K562 (cell line): ENCODE results near the gene OR4E2. TPM values are rescaled to one million over a fixed set of nuclear protein-coding genes. Genes with fewer than 3 reads are reported as not detected.
"Not testable (repeated sequence)": the region's sequence is repeated elsewhere in the genome, so short reads cannot be mapped to it uniquely, and the experiment has no call there.

ENCODE experiments used
- ATAC-seq: fragments of 200-7000 bp; cut with Tn5 transposase; 3 replicates; pipeline ENCODE4 v1.9.1; 2020; ENCODE audit warnings: moderate library complexity
- BruUV-seq: library from RNA; stranded (reverse); fragments of 400-500 nt; replicated peaks from 2 replicates; lab custom pipeline; 2021; lab: Mats Ljungman, UMichigan
- CTCF ChIA-PET: fragments of 300-600 bp; formaldehyde crosslinking; extraction: SDS; loops from one replicate; lab custom pipeline; 2021; ENCODE audit warnings: low intra/inter-chr PET ratio; lab: Yijun Ruan, JAX
- POLR2A ChIA-PET: fragments of 300-600, 350-650 bp; sonication (Branson Sonifier 250); formaldehyde crosslinking; extraction: SDS; loops from one replicate; lab custom pipeline; 2021; ENCODE audit warnings: antibody characterized with exemption, inconsistent platforms; lab: Yijun Ruan, JAX
- DNase-seq, 4 experiments: peaks; one replicate each; pipeline versions ENCODE4 v3.0.0 to v3.0.0-alpha.2; 2011 to 2018; ENCODE audit warnings: low spot score in 3 of 4, mixed read lengths in 3 of 4; ENCODE audit errors: extremely low read depth in 1 of 4
- FAIRE-seq: peaks from 2 replicates; lab custom pipeline; 2011; peaks lifted over from hg19 to GRCh38; lab: Jason Lieb, UNC
- H2AFZ ChIP-seq: 2 replicates; pipeline ENCODE4 v1.6.0; 2011; ENCODE audit warnings: low read depth, low read length, control low read depth, inconsistent platforms
- H3K27ac ChIP-seq: fragments of 200-600 bp; 3 replicates; pipeline ENCODE4 v1.8.0; 2011; ENCODE audit warnings: low read depth, mild to moderate bottlenecking, control low read depth, inconsistent platforms, low read length, moderate library complexity, mixed read lengths; ENCODE audit errors: extremely low read depth
- H3K27me3 ChIP-seq, 2 experiments: fragments of 300-600 bp in 1 of 2; 2 replicates in 1 of 2; 3 replicates in 1 of 2; pipeline versions ENCODE4 v1.6.0 to v1.8.0; 2011; ENCODE audit warnings: inconsistent platforms in 2 of 2, low read length in 2 of 2, mild to moderate bottlenecking in 1 of 2, mixed read lengths in 1 of 2, moderate library complexity in 1 of 2; ENCODE audit not compliant: control insufficient read depth in 2 of 2, insufficient read depth in 2 of 2
- H3K36me3 ChIP-seq: fragments of 300-600 bp; 3 replicates; pipeline ENCODE4 v1.8.0; 2011; ENCODE audit warnings: mild to moderate bottlenecking, low read length, inconsistent platforms; ENCODE audit not compliant: control insufficient read depth, insufficient read depth
- H3K4me1 ChIP-seq, 2 experiments: fragments of 200-600 bp in 1 of 2; replicated peaks in 1 of 2; 2 replicates in 1 of 2; 3 replicates in 1 of 2; pipeline versions ENCODE4 v1.5.1 to v1.8.0; 2011; ENCODE audit warnings: inconsistent platforms in 2 of 2, low read length in 2 of 2, mild to moderate bottlenecking in 1 of 2, mixed read lengths in 1 of 2, moderate library complexity in 1 of 2; ENCODE audit not compliant: control insufficient read depth in 2 of 2, insufficient read depth in 2 of 2
- H3K4me2 ChIP-seq: 2 replicates; pipeline ENCODE4 v1.6.1; 2011; ENCODE audit warnings: low read length, control low read depth, inconsistent platforms, mixed read lengths; ENCODE audit not compliant: insufficient read depth
- H3K4me3 ChIP-seq: fragments of 200-600 bp; sonication (generic), shearing (Covaris generic); 2 replicates; pipeline ENCODE4 v1.5.1; 2016; ENCODE audit warnings: control low read depth, inconsistent platforms
- H3K79me2 ChIP-seq: fragments of 200-600 bp; 3 replicates; pipeline ENCODE4 v1.8.0; 2011; ENCODE audit warnings: low read length, inconsistent platforms; ENCODE audit not compliant: control insufficient read depth, insufficient read depth
- H3K9ac ChIP-seq, 2 experiments: 2 replicates each; pipeline versions ENCODE4 v1.6.0 to v1.6.1; 2011; ENCODE audit warnings: low read depth in 2 of 2, low read length in 2 of 2, control low read depth in 1 of 2, inconsistent platforms in 1 of 2, mild to moderate bottlenecking in 1 of 2, mixed read lengths in 1 of 2; ENCODE audit not compliant: insufficient read depth in 1 of 2
- H3K9me1 ChIP-seq: one replicate; pipeline ENCODE4 v1.6.0; 2011; ENCODE audit warnings: inconsistent platforms, mild to moderate bottlenecking, low read length, moderate library complexity; ENCODE audit not compliant: control insufficient read depth, insufficient read depth
- H3K9me3 ChIP-seq: replicated peaks from 2 replicates; pipeline ENCODE4 v1.5.1; 2011; ENCODE audit warnings: low read depth, low read length, inconsistent platforms; ENCODE audit not compliant: control insufficient read depth, insufficient read depth
- H4K20me1 ChIP-seq: replicated peaks from 2 replicates; pipeline ENCODE4 v1.6.1; 2011; ENCODE audit warnings: low read length, inconsistent platforms, mixed read lengths; ENCODE audit not compliant: control insufficient read depth, insufficient read depth
- ATF4 ChIP-seq: fragments of 450-650 bp; formaldehyde crosslinking; IDR thresholded peaks from 2 replicates; pipeline ENCODE4 v1.4.0; 2022; ENCODE audit warnings: mild to moderate bottlenecking, moderate library complexity
- ELF4 ChIP-seq: fragments of 450-650 bp; formaldehyde crosslinking; IDR thresholded peaks from 2 replicates; pipeline ENCODE4 v1.4.0; 2022; ENCODE audit warnings: missing genetic modification characterization
- MXI1 ChIP-seq: IDR thresholded peaks from 2 replicates; pipeline ENCODE4 v1.6.1; 2011; ENCODE audit warnings: low read depth, mild to moderate bottlenecking, improper control_type of control experiment, low read length
- RBM25 ChIP-seq: fragments of 200-400 bp; formaldehyde crosslinking; IDR thresholded peaks from 2 replicates; pipeline ENCODE4 v1.6.1; 2018; ENCODE audit warnings: low read length, low read depth, moderate library complexity; ENCODE audit not compliant: severe bottlenecking
- ZNF146 ChIP-seq: IDR thresholded peaks from one replicate; pipeline ENCODE4 v1.6.1; 2018; ENCODE audit warnings: missing compliant biosample characterization; ENCODE audit not compliant: unreplicated experiment
- ZNF24 ChIP-seq: fragments of 450-650 bp; IDR thresholded peaks from 2 replicates; pipeline ENCODE4 v1.6.1; 2016
- WGBS: fragments of 100-300 bp; shearing (Covaris generic); methylation state at CpG from one replicate; pipeline ENCODE4 v1.1.6; 2016; ENCODE audit warnings: low coverage, mixed read lengths; ENCODE audit not compliant: insufficient coverage; ENCODE audit errors: missing lambda C conversion rate; 5-methylcytosine and 5-hydroxymethylcytosine counted together
- in situ Hi-C: fragments of 300-500 bp; cut with MboI; formaldehyde crosslinking; loops from 4 replicates; pipeline ENCODE4 v1.15.0; 2018; ENCODE audit warnings: inconsistent platforms, mixed read lengths
- intact Hi-C: fragments of 100-400 bp; cut with micrococcal nuclease; formaldehyde crosslinking; loops from 2 replicates; pipeline ENCODE4 v1.14.2; 2022
- polyA plus RNA-seq, 8 experiments: library from polyadenylated mRNA; depleted of rRNA in 4 of 8; stranded (reverse) in 5 of 8; unstranded in 3 of 8; fragments of >200 nt; fragmentation: Nextera tagmentation in 2 of 8; fragmentation: Illumina TruSeq in 1 of 8; extraction: Ambion mirVana in 2 of 8; extraction: Trizol in 1 of 8; gene quantifications; 2 replicates each; pipeline versions ENCODE4 v1.2.1 to v1.2.3, GENCODE V29; 2011 to 2014; ENCODE audit warnings: inconsistent platforms in 1 of 8, missing spikeins in 1 of 8
- total RNA-seq, 7 experiments: library from RNA; depleted of rRNA in 6 of 7; stranded (reverse); fragments of >200 nt in 6 of 7; fragmentation: Illumina TruSeq in 2 of 7; extraction: Trizol in 2 of 7; gene quantifications; 2 replicates each; pipeline versions ENCODE4 v1.2.1 to v1.2.3, GENCODE V29; 2011 to 2021; ENCODE audit warnings: low replicate concordance in 1 of 7

Gene OR4E2
- total and polyA plus RNA-seq, 9 of the 15 experiments (the other 6 are each of a cell fraction or from before 2014, with no cell fraction given), result not detected

DNA sequence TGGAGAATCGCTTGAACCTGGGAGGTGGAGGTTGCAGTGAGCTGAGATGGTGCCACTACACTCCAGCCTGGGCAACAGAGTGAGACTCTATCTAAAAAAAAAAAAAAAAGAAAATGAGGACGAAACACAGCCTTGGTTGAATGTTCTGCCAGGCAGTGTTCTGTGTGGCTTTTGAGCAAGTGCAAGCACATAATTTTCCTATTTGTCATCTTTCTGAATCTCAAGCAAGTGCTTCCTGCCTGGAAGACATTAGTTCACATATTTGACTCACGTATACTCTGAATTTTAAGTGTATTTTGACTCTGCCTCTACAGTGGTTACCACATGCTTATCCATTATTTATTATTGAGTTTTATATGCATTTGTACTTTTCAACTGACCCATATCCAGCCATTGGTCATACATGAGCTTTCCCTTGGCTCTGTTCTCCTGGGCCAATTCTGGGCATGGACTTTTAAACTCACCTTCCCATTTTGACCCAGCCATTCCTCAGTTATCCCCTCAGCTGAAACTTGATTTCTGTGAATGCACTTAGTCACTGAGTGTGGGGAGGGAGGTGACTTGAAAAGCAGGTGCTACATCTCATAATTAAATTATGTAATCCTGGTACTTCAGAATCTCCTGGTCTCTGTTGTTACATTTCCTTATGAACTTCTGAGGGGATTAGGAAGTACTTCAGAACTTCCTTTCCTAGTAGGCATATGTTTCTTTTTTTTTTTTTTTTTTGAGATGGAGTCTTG is 27.0 kb upstream of the OR4E2 start:
- Histone ChIP-seq H2AFZ (no peak overlapping the region), H3K79me2 (no peaks in the 10 kb centered on the region), H3K9me1 (no peaks in the 10 kb centered on the region), H3K27ac (no peak overlapping the region), H3K9ac (no peak overlapping the region), H3K4me3 (no peak overlapping the region), H3K4me1 (no peaks in the 10 kb centered on the region), H3K9me3 (no peaks in the 10 kb centered on the region), H3K27me3 (no peaks in the 10 kb centered on the region; a peak in 1 of 5 replicates), H3K36me3 (no peaks in the 10 kb centered on the region), H4K20me1 (no peaks in the 10 kb centered on the region), H3K4me2 (no peak overlapping the region)
- in situ Hi-C loops (no loop called here), intact Hi-C loops (no loop called here)
- 0% methylated on average over 3 of the region's 3 CpGs for WGBS
- ATAC-seq (no peak), DNase-seq (no peak), FAIRE-seq (no peak)
- TF ChIP-seq ZNF24 (no peak), ELF4 (no peak), MXI1 (no peak), ATF4 (CRISPR knock-in tag) (no peak)
- CTCF ChIA-PET, result no interaction called here
- POLR2A ChIA-PET, result no interaction called here
- no TSS peak for BruUV-seq

- H3K4me1 ChIP-seq, DNase-seq, CTCF ChIA-PET, H3K79me2 ChIP-seq, FAIRE-seq, POLR2A ChIA-PET, H4K20me1 ChIP-seq, H3K27me3 ChIP-seq, H3K27ac ChIP-seq, intact Hi-C loops, ATAC-seq, H3K9me3 ChIP-seq, H3K36me3 ChIP-seq, BruUV-seq, H2AFZ ChIP-seq, in situ Hi-C loops, H3K9ac ChIP-seq, H3K4me2 ChIP-seq, H3K4me3 ChIP-seq, H3K9me1 ChIP-seq: not testable (repeated sequence)
- TF ChIP-seq RBM25, result peak; percentile 50
- TF ChIP-seq ZNF146 (CRISPR knock-in tag), result peak; percentile 32
- WGBS, result 0% methylated on average over 1 of the region's 1 CpG
These were observed 23.1 kb upstream of the OR4E2 start for GRCh38 chr14:21630503-21630902.
